ENCODE measurements around the gene RBM17.
A peak's percentile ranks its signal among the peaks of the same experiment; 100 is the strongest.
"Not testable (repeated sequence)": the region's sequence is repeated elsewhere in the genome, so short reads cannot be mapped to it uniquely, and the experiment has no call there.

RBM17 gene

GRCh38 chr10:6161921-6162320, 73.1 kb downstream of the RBM17 start:
- DNase-seq (ENCODE audit: low read depth in 2 of 2): no peak

- DNase-seq (ENCODE audit: low read depth in 2 of 2): no peak
These were observed 73.9 kb downstream of the RBM17 start for GRCh38 chr10:6162589-6163356.

DNA sequence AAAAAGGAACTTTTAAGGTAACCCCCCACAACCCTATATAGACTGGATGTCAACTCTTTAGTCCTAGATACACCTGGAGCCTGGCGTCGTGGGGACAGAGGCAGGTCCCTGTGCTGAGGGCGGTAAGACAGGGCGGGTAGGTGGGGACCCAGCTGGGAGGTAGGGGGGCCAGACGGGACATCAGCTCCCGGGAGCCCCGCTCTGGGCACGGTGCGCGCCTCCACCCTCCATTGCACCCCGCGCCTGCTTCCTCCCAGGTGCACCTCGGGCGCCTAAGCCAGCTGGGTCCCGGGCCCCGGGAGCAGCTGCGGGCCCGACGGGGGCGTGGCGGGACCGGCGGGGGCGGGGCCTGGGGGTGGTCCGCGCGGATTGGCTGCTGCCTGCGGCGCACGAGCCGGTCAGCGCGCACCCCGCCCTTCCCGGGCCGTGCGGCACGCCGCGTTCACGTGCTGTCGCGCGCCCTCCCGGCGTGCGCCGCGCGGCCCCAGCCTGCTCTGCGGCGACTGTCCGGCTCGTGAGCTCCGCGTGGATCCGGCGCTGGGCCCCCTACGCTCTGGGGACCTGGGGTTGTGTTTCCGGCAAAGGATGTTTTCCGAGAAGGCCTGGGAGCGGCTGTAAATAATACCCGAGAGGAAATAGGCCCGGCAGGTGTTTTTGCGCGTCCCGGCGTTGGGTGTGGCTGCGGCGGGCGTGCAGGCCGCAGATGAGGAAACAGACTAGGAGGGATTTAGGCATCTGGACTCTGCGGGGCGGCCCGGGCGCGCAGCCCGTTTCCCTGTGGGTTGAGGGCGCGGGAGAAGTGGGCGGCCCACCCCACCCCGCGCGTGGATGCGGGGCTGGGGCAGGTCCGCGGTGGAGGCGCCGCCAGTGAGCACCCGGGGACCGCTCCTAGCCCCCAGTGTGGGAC, 74.8 kb downstream of the RBM17 start:
- peak; percentile 78 to 83 for DNase-seq (ENCODE audit: low read depth in 2 of 2)

DNA sequence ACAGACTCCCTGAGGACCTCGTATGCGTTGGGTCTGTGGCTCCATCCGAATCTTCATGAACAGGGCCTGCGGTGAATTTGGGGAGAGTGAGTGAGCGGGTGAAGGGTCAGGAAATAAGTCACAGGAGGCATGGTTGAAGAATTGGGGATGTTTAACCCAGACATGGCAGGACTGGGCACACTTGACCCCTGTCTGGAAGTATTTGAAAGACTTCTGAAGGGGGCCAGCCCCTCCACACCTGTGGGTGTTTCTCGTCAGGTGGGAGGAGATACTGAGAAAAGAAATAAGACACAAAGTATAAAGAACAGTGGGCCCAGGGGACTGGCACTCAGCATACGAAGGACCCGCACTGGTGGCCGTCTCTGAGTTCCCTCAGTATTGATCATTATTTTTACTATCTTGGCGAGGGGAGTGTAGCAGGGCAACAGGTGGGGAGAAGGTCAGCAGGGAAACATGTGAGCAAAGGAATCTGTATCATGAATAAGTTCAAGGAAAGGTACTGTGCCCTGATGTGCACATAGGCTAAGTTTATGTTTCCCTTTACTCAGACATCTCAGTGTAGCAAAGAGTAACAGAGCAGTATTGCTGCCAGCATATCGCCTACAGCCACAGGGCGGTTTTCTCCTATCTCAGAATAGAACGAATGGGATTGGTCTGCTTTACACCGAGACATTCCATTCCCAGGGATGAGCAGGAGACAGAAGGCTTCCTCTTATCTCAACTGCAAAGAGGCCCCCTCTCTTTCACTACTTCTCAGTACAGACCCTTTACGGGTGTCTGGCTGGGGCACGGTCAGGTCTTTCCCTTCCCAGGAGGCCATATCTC, 75.6 kb downstream of the RBM17 start:
- DNase-seq (ENCODE audit: low read depth in 2 of 2): no peak

GRCh38 chr10:6165221-6165725, 76.4 kb downstream of the RBM17 start:
- no peak for DNase-seq (ENCODE audit: low read depth in 2 of 2)

DNA sequence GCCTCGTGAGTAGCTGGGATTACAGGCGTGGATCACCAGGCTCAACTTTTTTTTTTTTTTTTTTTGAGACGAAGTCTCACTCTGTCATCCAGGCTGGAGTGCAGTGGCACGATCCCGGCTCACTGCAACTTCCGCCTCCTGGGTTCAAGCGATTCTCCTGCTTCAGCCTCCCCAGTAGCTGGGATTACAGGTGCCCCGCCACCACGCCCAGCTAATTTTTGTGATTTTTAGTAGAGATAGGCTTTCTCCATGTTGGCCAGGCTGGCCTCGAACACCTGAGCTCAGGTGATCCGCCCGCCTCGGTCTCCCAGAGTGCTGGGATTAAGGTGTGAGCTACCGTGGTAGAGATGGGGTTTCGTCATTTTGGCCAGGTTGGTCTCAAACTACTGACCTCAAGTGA, 77.1 kb downstream of the RBM17 start:
- DNase-seq (ENCODE audit: low read depth in 2 of 2): not testable (repeated sequence)

All from activated CD8-positive, alpha-beta memory T cell treated with anti-CD3 and anti-CD28 coated beads for 4 hours (primary cell).